Lower leg skin (tissue), 4 donors: ENCODE data around the gene FNDC3A. TPM values are rescaled to one million over a fixed set of nuclear protein-coding genes. Genes with fewer than 3 reads are reported as not detected.

Source experiments
- DNase-seq, 2 donors: peaks; one replicate each; pipeline ENCODE4 v3.0.0-alpha.2; 2019; ENCODE audit warnings: low spot score in 2 of 2
- H3K4me3 ChIP-seq: fragments of 200-600 bp; sonication (generic); 2 replicates; pipeline ENCODE4 v1.5.1; 2017; ENCODE audit warnings: mild to moderate bottlenecking, low read depth; ENCODE audit not compliant: poor library complexity, severe bottlenecking
- POLR2A ChIP-seq, 2 donors: fragments of 450-650 bp; IDR thresholded peaks; one replicate each; pipeline ENCODE4 v1.6.1; 2016 to 2017; ENCODE audit warnings: antibody characterized with exemption in 2 of 2, mild to moderate bottlenecking in 1 of 2, moderate library complexity in 1 of 2
- WGBS, 2 donors: methylation state at CpG; one replicate each; pipeline ENCODE4 v1.1.5; 2018; 5-methylcytosine and 5-hydroxymethylcytosine counted together
- intact Hi-C: fragments of 100-400 bp; cut with DNase I; formaldehyde crosslinking; loops from one replicate; pipeline ENCODE4 v1.15.0; 2023; ENCODE audit warnings: low total_unique reads
- total RNA-seq, 4 donors: library from RNA; depleted of rRNA; stranded (reverse); fragments of >200 nt; gene quantifications; one replicate each; pipeline ENCODE4 v1.1.0, GENCODE V29; 2016
- TF ChIP-seq, protein P1 (sequence below), 3 donors: fragments of 450-650 bp; IDR thresholded peaks; one replicate each; pipeline ENCODE4 v1.5.1; 2016; ENCODE audit warnings: antibody characterized with exemption in 3 of 3, mild to moderate bottlenecking in 3 of 3, moderate library complexity in 2 of 3

Gene FNDC3A
- total RNA-seq, 4 donors from 2014 or later = 11.4 to 25.5 (median 15.5) TPM

DNA sequence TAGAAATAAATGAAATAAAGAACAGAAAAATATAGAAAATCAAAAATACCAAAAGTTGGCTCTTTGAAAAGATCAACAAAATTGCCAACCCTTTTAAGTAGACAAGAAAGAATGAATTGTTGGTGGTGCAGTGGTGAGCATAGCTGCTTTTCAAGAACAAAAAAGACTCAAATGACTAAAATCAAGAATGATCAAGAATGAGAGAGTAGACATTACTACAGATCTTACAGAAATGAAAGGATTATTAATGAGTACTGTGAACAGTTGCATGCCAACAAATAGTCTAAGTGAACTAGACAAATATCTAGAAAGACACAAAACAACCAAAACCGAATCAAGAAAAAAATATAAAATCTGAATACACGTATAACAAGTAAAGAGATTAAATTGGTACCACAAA is 53.9 kb downstream of the FNDC3A start:
- DNase-seq = no peak
- intact Hi-C loops = no loop called here
- TF ChIP-seq, protein P1, sequence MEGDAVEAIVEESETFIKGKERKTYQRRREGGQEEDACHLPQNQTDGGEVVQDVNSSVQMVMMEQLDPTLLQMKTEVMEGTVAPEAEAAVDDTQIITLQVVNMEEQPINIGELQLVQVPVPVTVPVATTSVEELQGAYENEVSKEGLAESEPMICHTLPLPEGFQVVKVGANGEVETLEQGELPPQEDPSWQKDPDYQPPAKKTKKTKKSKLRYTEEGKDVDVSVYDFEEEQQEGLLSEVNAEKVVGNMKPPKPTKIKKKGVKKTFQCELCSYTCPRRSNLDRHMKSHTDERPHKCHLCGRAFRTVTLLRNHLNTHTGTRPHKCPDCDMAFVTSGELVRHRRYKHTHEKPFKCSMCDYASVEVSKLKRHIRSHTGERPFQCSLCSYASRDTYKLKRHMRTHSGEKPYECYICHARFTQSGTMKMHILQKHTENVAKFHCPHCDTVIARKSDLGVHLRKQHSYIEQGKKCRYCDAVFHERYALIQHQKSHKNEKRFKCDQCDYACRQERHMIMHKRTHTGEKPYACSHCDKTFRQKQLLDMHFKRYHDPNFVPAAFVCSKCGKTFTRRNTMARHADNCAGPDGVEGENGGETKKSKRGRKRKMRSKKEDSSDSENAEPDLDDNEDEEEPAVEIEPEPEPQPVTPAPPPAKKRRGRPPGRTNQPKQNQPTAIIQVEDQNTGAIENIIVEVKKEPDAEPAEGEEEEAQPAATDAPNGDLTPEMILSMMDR (IDR thresholded peaks at IDR 0.05) = no peak
- no peak for TF ChIP-seq POLR2A (IDR thresholded peaks at IDR 0.05)
- WGBS, 2 donors = 90 to 94% methylated on average over 2 of the region's 2 CpGs
- no peak overlapping the region for H3K4me3 ChIP-seq

DNA sequence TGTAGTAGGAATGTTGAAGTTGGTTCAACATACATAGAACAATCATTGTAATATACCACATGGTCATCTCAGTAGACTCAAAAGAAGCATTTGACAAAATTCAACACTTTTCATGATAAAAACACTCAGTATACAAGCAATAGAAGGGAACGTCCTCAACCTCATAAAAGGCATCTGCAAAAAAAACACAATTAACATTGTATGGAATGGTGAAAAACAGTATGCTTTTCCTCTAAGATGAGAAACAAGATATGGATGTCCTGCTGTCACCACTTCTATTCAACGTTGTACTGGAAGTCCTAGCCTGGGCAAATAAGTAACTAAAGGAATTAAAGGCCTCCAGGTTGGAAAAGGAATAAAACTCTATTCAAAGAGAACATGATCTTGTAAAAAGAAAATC is 54.5 kb downstream of the FNDC3A start:
- WGBS, 2 donors = 88 to 96% methylated on average over 2 of the region's 2 CpGs
- no peak for TF ChIP-seq POLR2A (IDR thresholded peaks at IDR 0.05)
- TF ChIP-seq, protein P1 (IDR thresholded peaks at IDR 0.05) = no peak
- no peak for DNase-seq
- intact Hi-C loops = no loop called here
- H3K4me3 ChIP-seq = no peak overlapping the region

DNA sequence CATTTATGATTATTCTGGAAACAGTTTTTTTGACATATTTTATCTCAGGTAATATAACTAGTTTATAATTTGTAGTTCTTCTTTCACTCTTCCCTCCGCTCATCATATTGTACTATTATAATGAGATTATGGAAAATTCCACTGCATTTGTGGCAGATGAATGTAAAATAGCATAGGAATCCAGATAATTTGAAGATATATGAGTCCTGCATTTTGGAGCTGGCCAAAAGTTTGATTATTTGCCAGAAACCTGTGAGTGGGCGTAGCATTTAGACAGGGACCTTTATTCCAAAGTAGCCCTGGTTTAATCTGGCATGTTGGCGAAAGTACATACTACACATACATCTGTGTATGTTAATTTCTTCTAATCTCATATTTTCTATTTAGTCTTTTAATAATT is 65.2 kb downstream of the FNDC3A start:
- 95 to 98% methylated on average over 3 of the region's 3 CpGs for WGBS, 2 donors
- no peak overlapping the region for H3K4me3 ChIP-seq
- DNase-seq = no peak
- intact Hi-C loops = no loop called here
- TF ChIP-seq POLR2A (IDR thresholded peaks at IDR 0.05) = no peak
- TF ChIP-seq, protein P1 (IDR thresholded peaks at IDR 0.05) = no peak

DNA sequence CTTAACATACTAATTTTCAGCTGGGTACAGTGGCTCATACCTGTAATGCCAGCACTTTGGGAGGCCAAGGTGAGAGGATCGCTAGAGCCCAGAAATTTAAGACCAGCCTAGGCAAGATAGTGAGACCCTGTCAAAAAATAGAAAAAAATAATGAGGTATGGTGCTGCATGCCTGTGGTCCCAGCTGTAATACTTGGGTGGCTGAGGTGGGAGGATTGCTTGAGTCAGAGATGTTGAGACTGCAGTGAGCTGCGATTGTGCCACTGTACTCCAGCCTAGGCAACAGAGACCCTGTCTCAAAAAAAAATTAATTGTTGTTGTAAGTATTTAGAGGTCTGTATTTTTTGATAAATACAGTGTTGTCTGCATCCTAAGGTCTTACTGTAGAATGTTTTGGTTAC is 66.8 kb downstream of the FNDC3A start:
- no peak for DNase-seq
- WGBS, 2 donors = 96 to 98% methylated on average over 2 of the region's 2 CpGs
- intact Hi-C loops = no loop called here
- no peak for TF ChIP-seq POLR2A (IDR thresholded peaks at IDR 0.05)
- TF ChIP-seq, protein P1 (IDR thresholded peaks at IDR 0.05) = no peak
- H3K4me3 ChIP-seq = no peak overlapping the region

DNA sequence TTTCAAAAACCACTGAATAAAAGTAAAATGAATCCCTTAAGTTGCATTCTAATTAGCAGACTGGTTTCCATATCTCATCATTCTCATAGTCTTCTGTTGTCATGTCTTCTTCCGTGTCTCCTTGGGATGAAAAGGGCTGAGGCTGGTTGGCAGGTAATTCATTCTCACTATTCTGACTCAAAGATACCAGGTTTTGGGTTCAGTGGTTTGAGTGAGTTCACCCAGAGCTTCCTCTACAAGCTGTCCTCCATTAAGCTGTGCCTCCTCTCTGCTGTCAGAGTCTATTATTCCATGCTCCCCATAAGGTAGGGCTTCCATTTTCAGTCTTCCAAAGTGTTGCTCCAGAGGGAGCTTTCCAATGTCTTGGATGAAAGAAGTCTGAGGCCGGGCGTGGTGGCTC is 68.3 kb downstream of the FNDC3A start:
- 61 to 99% methylated on average over 3 of the region's 3 CpGs for WGBS, 2 donors

DNA sequence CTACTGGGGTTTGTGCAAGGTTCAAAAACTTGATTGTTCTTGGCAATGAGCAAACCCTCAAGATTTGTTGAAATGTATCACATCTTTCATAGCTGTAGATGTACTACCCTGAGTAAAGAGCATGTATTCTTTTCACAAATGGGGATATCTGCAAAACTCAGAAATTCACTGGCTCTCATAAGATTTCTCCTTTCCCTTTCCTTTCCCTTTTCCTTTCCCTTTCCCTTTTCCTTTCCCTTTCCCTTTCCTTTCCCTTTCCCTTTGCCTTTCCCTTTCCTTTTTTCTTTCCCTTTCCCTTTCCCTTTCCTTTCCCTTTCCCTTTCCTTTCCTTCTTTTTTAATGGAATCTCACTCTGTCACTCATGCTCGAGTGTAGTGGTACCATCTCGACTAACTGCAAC is 69.1 kb downstream of the FNDC3A start:
- WGBS, 2 donors = 93 to 100% methylated on average over 2 of the region's 2 CpGs
- DNase-seq = no peak
- intact Hi-C loops = no loop called here
- no peak overlapping the region for H3K4me3 ChIP-seq
- TF ChIP-seq, protein P1 (IDR thresholded peaks at IDR 0.05) = no peak
- no peak for TF ChIP-seq POLR2A (IDR thresholded peaks at IDR 0.05)

More for the DNA sequence above, 68.3 kb downstream of the FNDC3A start:
- intact Hi-C loops = no loop called here
- no peak for DNase-seq
- TF ChIP-seq POLR2A (IDR thresholded peaks at IDR 0.05) = no peak
- TF ChIP-seq, protein P1 (IDR thresholded peaks at IDR 0.05) = no peak
- no peak overlapping the region for H3K4me3 ChIP-seq
